OCI-LY1 (cell line): ENCODE results near the gene DPF3.

Experiments used
- H2AFZ ChIP-seq: fragments of 200-600 bp; sonication (generic), shearing (Covaris generic); 2 replicates; pipeline ENCODE4 v1.6.0; 2014; ENCODE audit warnings: antibody characterized with exemption, mild to moderate bottlenecking, low read length
- H3F3A ChIP-seq: fragments of 200-600 bp; sonication (generic), shearing (Covaris generic); 2 replicates; pipeline ENCODE4 v1.6.0; 2014; ENCODE audit warnings: mild to moderate bottlenecking, antibody characterized with exemption, low read length, moderate library complexity; ENCODE audit not compliant: insufficient read depth
- H3K27ac ChIP-seq: fragments of 200-600 bp; sonication (generic); 2 replicates; pipeline ENCODE4 v1.5.1; 2014; ENCODE audit warnings: low read length, mixed run types, mild to moderate bottlenecking, low read depth; ENCODE audit not compliant: poor library complexity, severe bottlenecking
- H3K27me3 ChIP-seq: fragments of 200-600 bp; sonication (generic); 2 replicates; pipeline ENCODE4 v1.6.0; 2014; ENCODE audit warnings: antibody characterized with exemption, mild to moderate bottlenecking, low read length, moderate library complexity; ENCODE audit not compliant: insufficient read depth
- H3K36me3 ChIP-seq: fragments of 200-600 bp; sonication (generic); 2 replicates; pipeline ENCODE4 v1.6.1; 2014; ENCODE audit warnings: mild to moderate bottlenecking, antibody characterized with exemption, low read length, moderate library complexity, mixed read lengths; ENCODE audit not compliant: insufficient read depth
- H3K4me1 ChIP-seq: fragments of 200-600 bp; sonication (generic); 2 replicates; pipeline ENCODE4 v1.5.1; 2014; ENCODE audit warnings: mild to moderate bottlenecking, low read length, moderate library complexity; ENCODE audit not compliant: insufficient read depth, severe bottlenecking
- H3K4me2 ChIP-seq: fragments of 200-600 bp; sonication (generic), shearing (Covaris generic); 2 replicates; pipeline ENCODE4 v1.6.1; 2014; ENCODE audit warnings: low read length
- H3K4me3 ChIP-seq: fragments of 200-600 bp; sonication (generic); 2 replicates; pipeline ENCODE4 v1.5.1; 2014; ENCODE audit warnings: low read length, low read depth, mild to moderate bottlenecking, mixed read lengths; ENCODE audit not compliant: poor library complexity, severe bottlenecking
- H3K79me2 ChIP-seq: fragments of 200-600 bp; shearing (Covaris generic); 2 replicates; pipeline ENCODE4 v1.6.1; 2016; ENCODE audit warnings: mixed run types, low read length, mixed read lengths; ENCODE audit not compliant: insufficient read depth
- H3K9ac ChIP-seq: fragments of 200-600 bp; sonication (generic), shearing (Covaris generic); 2 replicates; pipeline ENCODE4 v1.6.1; 2014; ENCODE audit warnings: mild to moderate bottlenecking, low read length, mixed read lengths
- H3K9me2 ChIP-seq: fragments of 200-600 bp; sonication (generic), shearing (Covaris generic); 2 replicates; pipeline ENCODE4 v1.6.1; 2014; ENCODE audit warnings: low read depth, mild to moderate bottlenecking, low read length, mixed read lengths
- H3K9me3 ChIP-seq: fragments of 200-600 bp; shearing (Covaris generic); 2 replicates; pipeline ENCODE4 v1.6.1; 2014; ENCODE audit warnings: low read length, mixed read lengths
- H4K20me1 ChIP-seq: fragments of 200-600 bp; sonication (generic), shearing (Covaris generic); 2 replicates; pipeline ENCODE4 v1.6.0; 2016; ENCODE audit warnings: mild to moderate bottlenecking, low read length; ENCODE audit not compliant: insufficient read depth
- EZH2 ChIP-seq: fragments of 200-600 bp; sonication (generic), shearing (Covaris generic); IDR thresholded peaks from 2 replicates; pipeline ENCODE4 v1.8.0; 2017; ENCODE audit warnings: borderline replicate concordance, mixed run types, mild to moderate bottlenecking, antibody characterized with exemption, low read length, moderate library complexity, mixed read lengths
- TF ChIP-seq, protein P1 (sequence below): fragments of 200-600 bp; sonication (generic), shearing (Covaris generic); IDR thresholded peaks from 2 replicates; pipeline ENCODE4 v1.5.1; 2017; ENCODE audit warnings: mild to moderate bottlenecking, antibody characterized with exemption, low read length, moderate library complexity, mixed read lengths

Gene DPF3

DNA sequence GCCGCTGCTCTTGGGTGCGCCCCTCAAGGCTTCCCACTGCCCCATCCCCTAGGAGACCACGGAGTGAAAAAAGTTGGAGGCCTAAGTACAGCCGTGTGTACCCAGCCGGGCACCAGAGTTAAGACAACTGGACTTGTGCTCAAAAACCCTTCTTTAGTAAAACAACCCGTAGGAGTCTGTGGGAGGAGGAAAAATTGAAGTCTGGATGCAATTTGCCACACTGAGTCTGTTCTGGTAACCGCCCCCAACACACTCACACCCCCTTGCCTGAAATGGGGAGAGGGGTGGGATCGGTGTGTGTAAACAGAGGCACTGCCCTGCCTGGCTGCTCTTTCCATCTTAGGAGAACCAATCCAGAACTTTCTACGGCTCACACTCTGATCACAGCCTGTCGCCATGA, 41.7 kb downstream of the DPF3 start:
- no peak for TF ChIP-seq EZH2
- TF ChIP-seq, protein P1, sequence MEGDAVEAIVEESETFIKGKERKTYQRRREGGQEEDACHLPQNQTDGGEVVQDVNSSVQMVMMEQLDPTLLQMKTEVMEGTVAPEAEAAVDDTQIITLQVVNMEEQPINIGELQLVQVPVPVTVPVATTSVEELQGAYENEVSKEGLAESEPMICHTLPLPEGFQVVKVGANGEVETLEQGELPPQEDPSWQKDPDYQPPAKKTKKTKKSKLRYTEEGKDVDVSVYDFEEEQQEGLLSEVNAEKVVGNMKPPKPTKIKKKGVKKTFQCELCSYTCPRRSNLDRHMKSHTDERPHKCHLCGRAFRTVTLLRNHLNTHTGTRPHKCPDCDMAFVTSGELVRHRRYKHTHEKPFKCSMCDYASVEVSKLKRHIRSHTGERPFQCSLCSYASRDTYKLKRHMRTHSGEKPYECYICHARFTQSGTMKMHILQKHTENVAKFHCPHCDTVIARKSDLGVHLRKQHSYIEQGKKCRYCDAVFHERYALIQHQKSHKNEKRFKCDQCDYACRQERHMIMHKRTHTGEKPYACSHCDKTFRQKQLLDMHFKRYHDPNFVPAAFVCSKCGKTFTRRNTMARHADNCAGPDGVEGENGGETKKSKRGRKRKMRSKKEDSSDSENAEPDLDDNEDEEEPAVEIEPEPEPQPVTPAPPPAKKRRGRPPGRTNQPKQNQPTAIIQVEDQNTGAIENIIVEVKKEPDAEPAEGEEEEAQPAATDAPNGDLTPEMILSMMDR = no peak
- H3K27ac ChIP-seq = no peak overlapping the region
- H3K79me2 ChIP-seq = no peaks in the 10 kb centered on the region
- H3F3A ChIP-seq = no peaks in the 10 kb centered on the region
- no peak overlapping the region for H2AFZ ChIP-seq
- H3K9me3 ChIP-seq = no peaks in the 10 kb centered on the region
- 0 out of 2 replicates have a peak, but pooled peaks cover 8% of the 10 kb centered on the region for H3K27me3 ChIP-seq
- no peaks in the 10 kb centered on the region for H3K36me3 ChIP-seq
- H4K20me1 ChIP-seq = no peaks in the 10 kb centered on the region
- H3K9ac ChIP-seq = no peak overlapping the region
- no peak overlapping the region for H3K4me2 ChIP-seq
- no peaks in the 10 kb centered on the region for H3K4me1 ChIP-seq
- H3K9me2 ChIP-seq = no peaks in the 10 kb centered on the region
- no peak overlapping the region for H3K4me3 ChIP-seq

DNA sequence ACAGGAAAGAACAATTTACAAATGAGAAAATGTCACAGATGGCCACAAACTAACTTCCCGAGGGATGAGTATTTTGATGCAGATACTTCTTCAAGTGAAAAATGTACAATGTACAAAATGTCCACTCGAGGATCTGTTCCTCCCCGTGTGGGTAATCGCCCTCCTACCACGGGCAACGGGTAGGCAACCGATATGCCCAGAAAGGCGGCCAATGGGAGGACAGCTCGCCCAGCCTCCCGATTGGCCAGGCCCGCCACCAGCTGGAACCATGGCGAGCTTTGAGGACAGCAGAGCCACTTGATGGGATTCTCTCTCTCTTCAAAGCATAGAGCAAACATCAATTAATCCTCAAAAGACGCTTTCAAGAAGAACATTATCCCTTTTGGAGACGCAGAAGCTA, 42.3 kb downstream of the DPF3 start:
- no peaks in the 10 kb centered on the region for H3K9me3 ChIP-seq
- H3K27me3 ChIP-seq = 0 out of 2 replicates have a peak, but pooled peaks cover 8% of the 10 kb centered on the region
- no peak overlapping the region for H2AFZ ChIP-seq
- H3K36me3 ChIP-seq = no peaks in the 10 kb centered on the region
- no peak overlapping the region for H3K4me3 ChIP-seq
- TF ChIP-seq EZH2 = no peak
- TF ChIP-seq, protein P1 = no peak
- no peaks in the 10 kb centered on the region for H4K20me1 ChIP-seq
- H3K4me2 ChIP-seq = no peak overlapping the region
- no peaks in the 10 kb centered on the region for H3F3A ChIP-seq
- H3K9me2 ChIP-seq = no peaks in the 10 kb centered on the region
- H3K9ac ChIP-seq = no peak overlapping the region
- no peak overlapping the region for H3K27ac ChIP-seq
- H3K4me1 ChIP-seq = no peaks in the 10 kb centered on the region
- H3K79me2 ChIP-seq = no peaks in the 10 kb centered on the region

DNA sequence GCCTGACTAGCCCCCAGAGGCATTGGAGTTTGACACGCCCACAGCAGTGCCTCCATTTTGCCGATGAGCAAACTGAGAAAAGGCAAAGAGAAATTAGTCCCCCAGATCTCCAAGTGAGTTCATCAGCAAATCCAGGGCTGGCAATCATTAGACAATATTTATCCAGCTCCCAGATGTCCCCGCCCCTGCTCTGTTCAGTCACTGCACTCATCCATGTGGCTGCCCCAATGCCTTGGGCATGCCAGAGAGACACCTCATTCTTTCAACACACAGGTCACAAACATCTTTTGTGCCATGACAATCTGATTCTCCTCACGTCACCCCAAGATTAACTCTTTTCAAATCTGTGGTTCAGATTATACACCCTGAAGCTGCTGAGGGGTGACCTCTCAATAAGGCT, 43.5 kb downstream of the DPF3 start:
- H3K9ac ChIP-seq = no peak overlapping the region
- H3K4me1 ChIP-seq = no peaks in the 10 kb centered on the region
- H3K27me3 ChIP-seq = 0 out of 2 replicates have a peak, but pooled peaks cover 8% of the 10 kb centered on the region

More for the DNA sequence above, 43.5 kb downstream of the DPF3 start:
- Histone ChIP-seq H3K79me2 (no peaks in the 10 kb centered on the region), H4K20me1 (no peaks in the 10 kb centered on the region), H3K4me2 (no peak overlapping the region), H2AFZ (no peak overlapping the region), H3K4me3 (no peak overlapping the region), H3K27ac (no peak overlapping the region), H3K9me2 (no peaks in the 10 kb centered on the region), H3K9me3 (no peaks in the 10 kb centered on the region), H3K36me3 (no peaks in the 10 kb centered on the region), H3F3A (no peaks in the 10 kb centered on the region)
- no peak for TF ChIP-seq EZH2
- TF ChIP-seq, protein P1 = no peak
